ENCODE data around the gene CSNK2B.

CSNK2B gene

DNA sequence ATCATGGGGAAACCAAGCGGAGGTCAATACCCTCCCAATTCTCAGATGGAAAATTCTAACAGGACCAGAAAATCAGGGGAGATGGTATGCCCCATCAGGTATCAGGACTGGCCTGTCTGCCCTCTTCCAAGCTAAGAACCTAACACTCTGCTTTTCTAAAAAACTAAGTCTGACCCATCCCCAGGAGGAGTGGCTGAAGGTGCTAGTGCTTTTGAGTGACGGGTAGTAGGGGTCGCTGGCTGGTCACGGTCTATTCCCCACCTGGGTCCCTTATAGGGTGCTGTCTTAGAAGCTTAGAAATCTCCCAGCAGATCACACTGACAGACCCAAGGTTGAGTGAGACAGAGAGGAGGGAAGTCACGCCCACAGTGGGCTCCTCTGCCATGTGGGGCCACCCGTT, 27.7 kb downstream of the CSNK2B start:
- Histone ChIP-seq H3K9me2 (ENCODE audit: low read depth, low read length) (no peaks in the 10 kb centered on the region), H4K20me1 (ENCODE audit: insufficient read depth, low read length) (no peaks in the 10 kb centered on the region), H3K27me3 (ENCODE audit: insufficient read depth, low read length) (no peaks in the 10 kb centered on the region), H3K4me1 (ENCODE audit: insufficient read depth, low read length, severe bottlenecking) (peaks cover 8% of the 10 kb centered on the region), H2AFZ (ENCODE audit: low read length) (no peak overlapping the region), H3K27ac (ENCODE audit: low read depth, low read length, poor library complexity, severe bottlenecking) (no peak overlapping the region), H3K4me3 (ENCODE audit: low read depth, low read length, poor library complexity, severe bottlenecking) (no peak overlapping the region), H3K9ac (ENCODE audit: low read length) (no peak overlapping the region), H3K36me3 (ENCODE audit: insufficient read depth, low read length) (peaks cover 54% of the 10 kb centered on the region), H3K4me2 (ENCODE audit: low read length) (no peak overlapping the region), H3F3A (ENCODE audit: insufficient read depth, low read length) (no peaks in the 10 kb centered on the region), H3K9me3 (ENCODE audit: low read length) (no peaks in the 10 kb centered on the region), H3K79me2 (ENCODE audit: insufficient read depth, low read length) (no peaks in the 10 kb centered on the region)
- TF ChIP-seq EZH2 (IDR thresholded peaks at IDR 0.05; ENCODE audit: borderline replicate concordance, low read length) (no peak), CTCF (IDR thresholded peaks at IDR 0.05; ENCODE audit: low read length) (no peak)

GRCh38 chr6:31697555-31697954, 31.7 kb downstream of the CSNK2B start:
- Histone ChIP-seq H3K4me1 (ENCODE audit: insufficient read depth, low read length, severe bottlenecking) (peaks cover 17% of the 10 kb centered on the region), H3K9me2 (ENCODE audit: low read depth, low read length) (no peaks in the 10 kb centered on the region), H3K27ac (ENCODE audit: low read depth, low read length, poor library complexity, severe bottlenecking) (no peak overlapping the region), H3K79me2 (ENCODE audit: insufficient read depth, low read length) (0 out of 2 replicates have a peak, but pooled peaks cover 5% of the 10 kb centered on the region), H3K9ac (ENCODE audit: low read length) (no peak overlapping the region), H3K9me3 (ENCODE audit: low read length) (no peaks in the 10 kb centered on the region), H3K36me3 (ENCODE audit: insufficient read depth, low read length) (peaks cover 39% of the 10 kb centered on the region), H4K20me1 (ENCODE audit: insufficient read depth, low read length) (no peaks in the 10 kb centered on the region), H3F3A (ENCODE audit: insufficient read depth, low read length) (no peaks in the 10 kb centered on the region), H3K27me3 (ENCODE audit: insufficient read depth, low read length) (no peaks in the 10 kb centered on the region), H3K4me3 (ENCODE audit: low read depth, low read length, poor library complexity, severe bottlenecking) (no peak overlapping the region), H2AFZ (ENCODE audit: low read length) (no peak overlapping the region), H3K4me2 (ENCODE audit: low read length) (no peak overlapping the region)
- TF ChIP-seq EZH2 (IDR thresholded peaks at IDR 0.05; ENCODE audit: borderline replicate concordance, low read length) (no peak), CTCF (IDR thresholded peaks at IDR 0.05; ENCODE audit: low read length) (no peak)

GRCh38 chr6:31700740-31701401, 35.0 kb downstream of the CSNK2B start:
- H3K9me3 ChIP-seq (ENCODE audit: low read length) = no peaks in the 10 kb centered on the region
- no peak overlapping the region for H3K4me3 ChIP-seq (ENCODE audit: low read depth, low read length, poor library complexity, severe bottlenecking)
- H3K79me2 ChIP-seq (ENCODE audit: insufficient read depth, low read length) = 0 out of 2 replicates have a peak, but pooled peaks cover 5% of the 10 kb centered on the region
- TF ChIP-seq EZH2 (IDR thresholded peaks at IDR 0.05; ENCODE audit: borderline replicate concordance, low read length) = no peak
- no peaks in the 10 kb centered on the region for H4K20me1 ChIP-seq (ENCODE audit: insufficient read depth, low read length)
- no peaks in the 10 kb centered on the region for H3K27me3 ChIP-seq (ENCODE audit: insufficient read depth, low read length)
- no peak overlapping the region for H3K9ac ChIP-seq (ENCODE audit: low read length)
- H3K4me1 ChIP-seq (ENCODE audit: insufficient read depth, low read length, severe bottlenecking) = peaks cover 23% of the 10 kb centered on the region
- no peak overlapping the region for H3K27ac ChIP-seq (ENCODE audit: low read depth, low read length, poor library complexity, severe bottlenecking)
- H3K36me3 ChIP-seq (ENCODE audit: insufficient read depth, low read length) = peaks cover 12% of the 10 kb centered on the region
- H3F3A ChIP-seq (ENCODE audit: insufficient read depth, low read length) = no peaks in the 10 kb centered on the region
- H2AFZ ChIP-seq (ENCODE audit: low read length) = no peak overlapping the region
- no peaks in the 10 kb centered on the region for H3K9me2 ChIP-seq (ENCODE audit: low read depth, low read length)
- H3K4me2 ChIP-seq (ENCODE audit: low read length) = no peak overlapping the region; the same call in 1 of the 2 replicates
